OCI-LY1 (cell line): Measurements from ENCODE around the gene TRAPPC5.
A peak's percentile ranks its signal among the peaks of the same experiment; 100 is the strongest.

Experiments used
- H2AFZ ChIP-seq: fragments of 200-600 bp; sonication (generic), shearing (Covaris generic); 2 replicates; pipeline ENCODE4 v1.6.0; 2014; ENCODE audit warnings: antibody characterized with exemption, mild to moderate bottlenecking, low read length
- H3F3A ChIP-seq: fragments of 200-600 bp; sonication (generic), shearing (Covaris generic); 2 replicates; pipeline ENCODE4 v1.6.0; 2014; ENCODE audit warnings: mild to moderate bottlenecking, antibody characterized with exemption, low read length, moderate library complexity; ENCODE audit not compliant: insufficient read depth
- H3K27ac ChIP-seq: fragments of 200-600 bp; sonication (generic); 2 replicates; pipeline ENCODE4 v1.5.1; 2014; ENCODE audit warnings: low read length, mixed run types, mild to moderate bottlenecking, low read depth; ENCODE audit not compliant: poor library complexity, severe bottlenecking
- H3K27me3 ChIP-seq: fragments of 200-600 bp; sonication (generic); 2 replicates; pipeline ENCODE4 v1.6.0; 2014; ENCODE audit warnings: antibody characterized with exemption, mild to moderate bottlenecking, low read length, moderate library complexity; ENCODE audit not compliant: insufficient read depth
- H3K36me3 ChIP-seq: fragments of 200-600 bp; sonication (generic); 2 replicates; pipeline ENCODE4 v1.6.1; 2014; ENCODE audit warnings: mild to moderate bottlenecking, antibody characterized with exemption, low read length, moderate library complexity, mixed read lengths; ENCODE audit not compliant: insufficient read depth
- H3K4me1 ChIP-seq: fragments of 200-600 bp; sonication (generic); 2 replicates; pipeline ENCODE4 v1.5.1; 2014; ENCODE audit warnings: mild to moderate bottlenecking, low read length, moderate library complexity; ENCODE audit not compliant: insufficient read depth, severe bottlenecking
- H3K4me2 ChIP-seq: fragments of 200-600 bp; sonication (generic), shearing (Covaris generic); 2 replicates; pipeline ENCODE4 v1.6.1; 2014; ENCODE audit warnings: low read length
- H3K4me3 ChIP-seq: fragments of 200-600 bp; sonication (generic); 2 replicates; pipeline ENCODE4 v1.5.1; 2014; ENCODE audit warnings: low read length, low read depth, mild to moderate bottlenecking, mixed read lengths; ENCODE audit not compliant: poor library complexity, severe bottlenecking
- H3K79me2 ChIP-seq: fragments of 200-600 bp; shearing (Covaris generic); 2 replicates; pipeline ENCODE4 v1.6.1; 2016; ENCODE audit warnings: mixed run types, low read length, mixed read lengths; ENCODE audit not compliant: insufficient read depth
- H3K9ac ChIP-seq: fragments of 200-600 bp; sonication (generic), shearing (Covaris generic); 2 replicates; pipeline ENCODE4 v1.6.1; 2014; ENCODE audit warnings: mild to moderate bottlenecking, low read length, mixed read lengths
- H3K9me2 ChIP-seq: fragments of 200-600 bp; sonication (generic), shearing (Covaris generic); 2 replicates; pipeline ENCODE4 v1.6.1; 2014; ENCODE audit warnings: low read depth, mild to moderate bottlenecking, low read length, mixed read lengths
- H3K9me3 ChIP-seq: fragments of 200-600 bp; shearing (Covaris generic); 2 replicates; pipeline ENCODE4 v1.6.1; 2014; ENCODE audit warnings: low read length, mixed read lengths
- H4K20me1 ChIP-seq: fragments of 200-600 bp; sonication (generic), shearing (Covaris generic); 2 replicates; pipeline ENCODE4 v1.6.0; 2016; ENCODE audit warnings: mild to moderate bottlenecking, low read length; ENCODE audit not compliant: insufficient read depth
- CTCF ChIP-seq: fragments of 200-600 bp; sonication (generic), shearing (Covaris generic); IDR thresholded peaks from 2 replicates; pipeline ENCODE4 v1.5.1; 2017; ENCODE audit warnings: mild to moderate bottlenecking, antibody characterized with exemption, low read length, moderate library complexity, mixed read lengths
- EZH2 ChIP-seq: fragments of 200-600 bp; sonication (generic), shearing (Covaris generic); IDR thresholded peaks from 2 replicates; pipeline ENCODE4 v1.8.0; 2017; ENCODE audit warnings: borderline replicate concordance, mixed run types, mild to moderate bottlenecking, antibody characterized with exemption, low read length, moderate library complexity, mixed read lengths

Gene TRAPPC5

GRCh38 chr19:7680606-7681339, at the start of gene TRAPPC5:
TRAPPC5 (plus strand) TSS chr19:7680833; CDS start chr19:7682254, 1,421 bp downstream.
- peak within 1 kb of the TSS; percentile 82 for H3K4me3 ChIP-seq

GRCh38 chr19:7631577-7631976, 49.1 kb upstream of the TRAPPC5 start:
- H3K27me3 ChIP-seq: no peaks in the 10 kb centered on the region
- H3K9ac ChIP-seq: no peak overlapping the region
- H3K4me3 ChIP-seq: no peak overlapping the region
- no peaks in the 10 kb centered on the region for H3F3A ChIP-seq
- H3K9me3 ChIP-seq: no peaks in the 10 kb centered on the region
- H3K4me1 ChIP-seq: peaks cover 25% of the 10 kb centered on the region
- peaks cover 12% of the 10 kb centered on the region for H3K36me3 ChIP-seq
- H3K9me2 ChIP-seq: no peaks in the 10 kb centered on the region
- H3K4me2 ChIP-seq: no peak overlapping the region
- no peak overlapping the region for H2AFZ ChIP-seq
- H3K79me2 ChIP-seq: peaks cover 27% of the 10 kb centered on the region
- H4K20me1 ChIP-seq: no peaks in the 10 kb centered on the region
- TF ChIP-seq EZH2 (no peak), CTCF (no peak)
- H3K27ac ChIP-seq: no peak overlapping the region

More at GRCh38 chr19:7680606-7681339, at the start of gene TRAPPC5:
- TF ChIP-seq CTCF (peak; percentile 91), EZH2 (no peak)
- no peaks in the 10 kb centered on the region for H3K9me2 ChIP-seq
- H3F3A ChIP-seq: no peaks in the 10 kb centered on the region
- peak within 1 kb of the TSS; percentile 93 for H3K4me2 ChIP-seq
- H3K79me2 ChIP-seq: no peaks in the 10 kb centered on the region
- no peaks in the 10 kb centered on the region; the same call in 1 of the 2 replicates for H3K27me3 ChIP-seq
- peak within 1 kb of the TSS; percentile 83 for H3K9ac ChIP-seq
- peaks cover 16% of the 10 kb centered on the region for H3K36me3 ChIP-seq
- H4K20me1 ChIP-seq: no peaks in the 10 kb centered on the region
- no peak within 1 kb of the TSS for H3K27ac ChIP-seq
- peaks cover 21% of the 10 kb centered on the region for H3K4me1 ChIP-seq
- H3K9me3 ChIP-seq: no peaks in the 10 kb centered on the region
- no peak within 1 kb of the TSS for H2AFZ ChIP-seq

- H4K20me1 ChIP-seq: no peaks in the 10 kb centered on the region
Observed at GRCh38 chr19:7632340-7633203, 48.1 kb upstream of the TRAPPC5 start.

More at GRCh38 chr19:7632340-7633203, 48.1 kb upstream of the TRAPPC5 start:
- Histone ChIP-seq H3F3A (no peaks in the 10 kb centered on the region), H3K27ac (no peak overlapping the region), H3K27me3 (no peaks in the 10 kb centered on the region), H3K4me1 (peaks cover 29% of the 10 kb centered on the region), H3K9ac (no peak overlapping the region), H2AFZ (no peak overlapping the region), H3K9me2 (no peaks in the 10 kb centered on the region), H3K79me2 (peaks cover 27% of the 10 kb centered on the region), H3K4me3 (no peak overlapping the region), H3K36me3 (peaks cover 4% of the 10 kb centered on the region), H3K4me2 (no peak overlapping the region), H3K9me3 (no peaks in the 10 kb centered on the region)
- TF ChIP-seq CTCF (no peak), EZH2 (no peak)
